Epidermal melanocyte (primary cell): ENCODE results near the gene ODF2L.

ENCODE experiments used
- DNase-seq: peaks from one replicate; pipeline ENCODE4 v3.0.0; 2011; ENCODE audit warnings: low spot score; ENCODE audit not compliant: insufficient read length

Gene ODF2L, protein sequence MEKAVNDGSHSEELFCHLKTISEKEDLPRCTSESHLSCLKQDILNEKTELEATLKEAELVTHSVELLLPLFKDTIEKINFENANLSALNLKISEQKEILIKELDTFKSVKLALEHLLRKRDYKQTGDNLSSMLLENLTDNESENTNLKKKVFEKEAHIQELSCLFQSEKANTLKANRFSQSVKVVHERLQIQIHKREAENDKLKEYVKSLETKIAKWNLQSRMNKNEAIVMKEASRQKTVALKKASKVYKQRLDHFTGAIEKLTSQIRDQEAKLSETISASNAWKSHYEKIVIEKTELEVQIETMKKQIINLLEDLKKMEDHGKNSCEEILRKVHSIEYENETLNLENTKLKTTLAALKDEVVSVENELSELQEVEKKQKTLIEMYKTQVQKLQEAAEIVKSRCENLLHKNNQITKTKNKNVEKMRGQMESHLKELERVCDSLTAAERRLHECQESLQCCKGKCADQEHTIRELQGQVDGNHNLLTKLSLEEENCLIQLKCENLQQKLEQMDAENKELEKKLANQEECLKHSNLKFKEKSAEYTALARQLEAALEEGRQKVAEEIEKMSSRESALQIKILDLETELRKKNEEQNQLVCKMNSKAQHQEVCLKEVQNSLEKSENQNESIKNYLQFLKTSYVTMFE

DNA sequence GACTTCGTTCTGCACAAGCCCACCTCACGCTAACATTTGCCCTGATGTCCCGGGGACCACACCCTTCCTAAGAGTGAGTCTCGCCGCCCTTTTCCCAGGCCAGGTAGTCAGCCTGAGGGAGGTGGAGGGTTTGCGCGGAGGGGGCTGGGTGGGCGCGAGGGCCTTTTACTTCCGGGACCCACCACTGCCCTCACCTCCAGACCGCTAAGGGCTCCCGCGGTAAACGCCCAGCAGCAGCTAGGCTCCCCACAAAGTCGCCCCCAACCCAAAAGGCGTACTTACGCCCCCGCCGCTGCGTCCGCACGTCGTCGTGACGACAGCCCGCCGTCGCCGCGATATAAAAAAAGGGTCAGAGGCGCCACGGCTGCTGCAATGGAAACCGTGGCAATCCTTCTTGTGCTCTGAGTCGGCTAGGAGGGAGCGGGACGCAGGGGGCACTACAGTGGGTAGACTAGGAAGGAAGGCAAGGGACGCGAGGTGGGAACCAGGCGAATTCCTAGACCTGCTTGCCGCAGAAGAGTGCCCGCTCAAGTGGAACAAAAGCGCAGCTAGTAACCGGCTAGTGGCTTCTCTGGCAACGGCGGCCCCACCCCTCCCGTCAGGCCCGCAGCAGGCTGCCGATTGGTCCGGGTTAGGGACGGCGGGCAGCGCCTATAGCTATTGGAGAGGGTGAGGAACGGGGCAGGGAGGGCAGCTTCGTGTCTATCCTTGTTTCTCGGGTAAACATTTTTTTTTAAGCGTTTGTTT, at the start of gene ODF2L:
Gene ODF2L, minus strand, starts transcription at position 573 of the 747 bp plus-strand sequence. CDS start 9,296 bp downstream, outside the sequence.
- peak; percentile 54 for DNase-seq

- no peak for DNase-seq
Observed at GRCh38 chr1:86445919-86446318, 49.8 kb upstream of the ODF2L start.

- no peak for DNase-seq
Observed at GRCh38 chr1:86441997-86442396, 45.9 kb upstream of the ODF2L start.

DNA sequence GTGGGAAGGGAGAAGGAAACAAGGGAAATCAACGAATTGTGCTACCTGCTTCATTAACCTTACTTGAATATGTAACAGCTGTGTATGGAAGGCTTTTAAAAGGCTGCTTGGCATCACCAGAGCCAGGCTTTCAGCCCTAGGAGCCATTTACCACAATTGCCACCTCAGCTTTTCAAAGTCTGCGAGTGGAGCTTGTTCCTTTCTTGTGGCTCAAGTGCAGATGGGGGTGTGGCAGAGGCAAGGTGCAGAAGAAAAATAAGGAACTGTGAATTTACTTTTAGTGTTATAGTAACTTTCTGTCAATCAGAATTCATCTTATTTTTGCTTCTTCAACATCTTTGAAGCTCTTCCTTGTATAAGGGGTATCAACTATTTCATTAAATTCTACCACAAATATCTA, 45.5 kb upstream of the ODF2L start:
- DNase-seq = no peak

GRCh38 chr1:86436041-86436440, 39.9 kb upstream of the ODF2L start:
- no peak for DNase-seq

GRCh38 chr1:86435327-86435726, 39.2 kb upstream of the ODF2L start:
- DNase-seq = no peak

DNA sequence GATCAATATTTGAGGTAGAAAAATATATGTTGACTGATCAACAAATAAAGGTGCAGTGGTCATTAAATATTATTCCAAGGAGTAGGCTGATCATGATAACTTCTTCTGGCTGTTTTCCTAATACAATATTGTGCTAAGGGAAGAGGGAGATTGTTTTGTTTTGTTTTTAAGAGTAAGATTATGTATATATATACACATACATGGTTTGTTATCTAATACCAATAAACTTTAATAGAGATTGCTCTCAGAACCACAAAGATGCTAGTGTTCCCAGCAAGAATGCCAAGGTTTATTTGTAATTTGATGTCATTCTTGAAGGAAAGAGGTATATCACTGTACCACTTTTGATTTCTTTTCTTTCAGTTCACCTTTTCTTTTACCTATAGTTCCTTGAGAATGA, 37.9 kb upstream of the ODF2L start:
- DNase-seq = no peak

- no peak for DNase-seq
Observed at GRCh38 chr1:86430376-86430775, 34.3 kb upstream of the ODF2L start.

DNA sequence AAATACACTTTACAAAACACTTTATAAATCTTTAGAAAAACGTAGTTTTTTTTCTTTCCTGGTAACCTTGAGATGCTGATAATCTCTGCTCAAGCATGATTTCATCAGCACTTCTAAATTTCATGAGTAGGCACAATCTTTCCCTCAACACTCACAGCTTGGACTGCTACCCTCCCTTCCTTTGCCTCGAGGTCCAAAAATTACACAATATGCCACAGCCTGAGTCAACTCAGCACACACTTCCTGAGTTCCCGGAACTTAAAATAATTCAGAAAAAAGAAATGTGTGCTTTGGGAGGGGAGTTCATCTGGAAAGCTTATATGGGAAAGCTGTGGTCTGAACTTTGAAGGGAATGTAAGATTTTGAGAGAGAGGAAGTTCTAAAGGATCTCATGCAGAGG, 33.7 kb upstream of the ODF2L start:
- DNase-seq = peak; percentile 65

DNA sequence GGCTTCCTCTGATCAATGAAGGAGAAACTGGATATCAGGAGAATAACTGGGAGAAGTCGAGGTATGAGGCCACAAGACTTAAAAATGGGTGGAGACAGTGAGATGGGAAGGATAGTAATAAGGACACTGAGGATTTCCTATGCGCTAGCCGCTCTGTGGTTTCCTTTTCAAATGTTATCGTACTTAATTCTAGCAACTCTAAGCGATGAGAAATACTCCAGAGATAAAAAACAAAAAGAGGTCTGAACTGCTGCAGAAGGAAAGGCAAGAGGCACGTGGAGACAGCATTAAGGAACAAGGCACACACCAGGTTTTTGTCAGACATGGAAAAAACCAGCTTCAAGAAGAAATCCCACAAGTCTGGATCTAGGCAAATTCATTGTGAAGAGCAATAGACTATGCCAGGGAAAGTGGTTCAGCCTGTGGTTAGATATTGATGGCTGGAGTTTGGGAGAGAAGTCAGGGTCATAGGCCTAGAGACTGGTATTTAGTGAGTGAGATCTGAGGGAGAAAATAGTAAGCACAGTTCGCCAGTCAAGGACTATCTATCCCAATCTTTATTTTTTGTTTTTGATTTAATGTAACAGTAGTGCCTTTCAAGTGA, 33.1 kb upstream of the ODF2L start:
- DNase-seq = no peak

DNA sequence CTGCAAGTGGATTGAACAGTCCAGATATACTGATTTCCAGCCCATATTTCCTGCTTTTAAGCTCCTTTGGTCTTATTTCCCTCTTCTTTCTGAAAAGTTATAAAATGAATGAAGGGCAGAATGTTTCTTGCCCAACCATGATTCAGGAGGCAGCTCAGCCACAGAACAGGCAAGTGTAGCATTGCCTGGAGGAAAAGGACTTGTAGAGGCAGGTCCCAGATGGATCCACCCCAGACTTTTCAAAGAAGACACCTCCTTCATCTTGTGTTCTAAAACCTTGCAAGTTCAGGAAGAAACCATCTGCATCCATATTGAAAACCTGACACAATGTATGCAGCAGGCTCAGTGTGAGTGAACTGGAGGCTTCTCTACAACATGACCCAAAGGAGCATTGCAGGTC, 27.8 kb upstream of the ODF2L start, which contains the start of gene CLCA2:
Gene CLCA2, plus strand, starts transcription at position 299 of the 400 bp plus-strand sequence. Its CDS starts 77 bp downstream, at position 376.
- DNase-seq = no peak

- no peak for DNase-seq
Observed at GRCh38 chr1:86423473-86423872, 27.4 kb upstream of the ODF2L start.

DNA sequence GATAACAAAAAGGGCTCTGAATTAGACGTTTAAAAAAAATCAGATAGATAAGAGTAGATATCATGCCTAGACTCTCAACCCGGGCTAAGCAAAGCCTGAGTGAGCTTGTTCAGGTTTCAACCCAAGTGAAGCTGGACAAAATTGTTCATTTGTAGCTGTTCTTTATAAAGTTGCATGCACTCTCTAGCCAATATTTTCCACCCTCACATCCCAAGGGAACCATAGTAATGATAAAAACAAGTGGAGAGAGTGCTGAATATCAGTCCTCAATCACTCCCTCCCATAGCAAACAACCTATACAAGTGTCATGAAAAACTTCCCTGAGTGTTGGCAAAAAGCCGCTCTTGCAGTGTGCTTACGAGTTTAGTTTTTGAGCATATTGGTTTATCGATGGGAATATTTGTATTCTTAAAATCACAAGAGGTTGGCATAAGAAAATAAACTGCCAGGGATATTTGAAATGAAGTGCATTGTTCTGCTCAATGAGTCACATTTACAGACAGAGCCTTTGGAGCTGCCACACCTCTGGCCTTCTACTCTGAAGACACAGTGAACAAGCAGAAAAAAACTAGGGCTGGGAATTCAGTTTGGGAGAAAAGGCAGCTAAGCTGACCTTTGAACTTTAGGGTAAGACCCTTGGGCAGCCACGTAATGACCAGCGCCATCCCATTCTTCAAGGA, 25.6 kb upstream of the ODF2L start:
- no peak for DNase-seq

- no peak for DNase-seq
Observed at GRCh38 chr1:86419277-86419903, 23.3 kb upstream of the ODF2L start.

GRCh38 chr1:86416343-86416742, 20.2 kb upstream of the ODF2L start:
- DNase-seq = no peak

GRCh38 chr1:86410879-86411278, 14.8 kb upstream of the ODF2L start:
- DNase-seq = no peak

- no peak for DNase-seq
Observed at GRCh38 chr1:86409416-86410021, 13.4 kb upstream of the ODF2L start.

DNA sequence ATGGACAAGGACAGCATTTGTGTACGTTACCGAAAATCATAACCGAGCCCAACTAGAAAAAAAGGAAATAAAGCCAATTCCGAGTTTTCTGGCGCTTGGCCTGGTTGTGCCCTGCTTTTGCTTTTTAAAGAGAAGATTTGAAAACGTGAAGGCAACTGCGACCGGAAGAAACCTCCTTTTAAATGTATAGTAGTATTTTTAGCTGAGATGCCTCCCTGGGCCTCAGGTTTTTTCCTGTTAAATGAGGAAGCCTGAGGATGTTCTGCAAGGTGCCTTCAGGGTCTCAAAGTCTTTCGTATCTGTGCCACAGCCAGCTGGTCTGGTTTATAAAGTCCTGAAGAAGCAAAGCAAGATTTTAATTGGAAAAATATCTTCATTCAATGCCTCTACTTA, 371 bp upstream of the ODF2L start:
- DNase-seq = no peak

GRCh38 chr1:86394416-86394815, 1.7 kb downstream of the ODF2L start:
- no peak for DNase-seq

DNA sequence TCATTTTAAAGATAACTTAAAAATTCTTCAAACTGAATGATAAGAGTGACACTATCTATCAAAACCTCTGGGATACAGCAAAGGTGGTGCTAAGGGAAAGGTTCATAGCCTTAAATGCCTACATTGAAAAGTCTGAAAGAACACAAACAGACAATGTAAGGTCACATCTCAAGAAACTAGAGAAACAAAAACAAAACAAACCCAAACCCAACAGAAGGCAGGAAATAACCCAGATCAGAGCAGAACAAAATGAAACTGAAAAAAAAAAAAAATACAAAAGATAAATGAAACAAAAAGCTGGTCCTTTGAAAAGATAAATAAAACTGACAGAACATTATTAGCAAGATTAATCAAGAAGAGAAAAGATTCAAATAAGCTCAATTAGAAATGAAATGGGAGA, 6.8 kb downstream of the ODF2L start:
- DNase-seq = no peak
